SU-DHL-6 (cell line): Measurements from ENCODE around the gene RNF144A.

Source experiments
- CTCF ChIP-seq: fragments of 200-600 bp; sonication (generic); IDR thresholded peaks from one replicate; pipeline ENCODE4 v1.5.1; 2017; ENCODE audit warnings: antibody characterized with exemption, mild to moderate bottlenecking, low read length, moderate library complexity; ENCODE audit not compliant: insufficient read depth, poor library complexity, severe bottlenecking
- EZH2phosphoT487 ChIP-seq: fragments of 200-600 bp; sonication (generic), shearing (Covaris generic); conservative IDR thresholded peaks from 2 replicates; pipeline ENCODE4 v1.6.1; 2018; ENCODE audit warnings: mild to moderate bottlenecking, antibody characterized with exemption, low read length, moderate library complexity, mixed read lengths

- TF ChIP-seq CTCF = no peak
- TF ChIP-seq EZH2phosphoT487 = no peak
Observed at GRCh38 chr2:6924924-6925409, 7.8 kb downstream of the RNF144A start.
